MM.1S (cell line): ENCODE results near the gene IL22RA2.

ENCODE experiments used
- EZH2 ChIP-seq: fragments of 300-600 bp; sonication (generic); optimal IDR thresholded peaks from 2 replicates; pipeline ENCODE3; 2017; ENCODE audit warnings: low read depth, mild to moderate bottlenecking, antibody characterized with exemption, low read length, mixed read lengths
- EZH2phosphoT487 ChIP-seq: fragments of 300-600 bp; sonication (generic); IDR thresholded peaks from 2 replicates; pipeline ENCODE4 v1.6.1; 2018; ENCODE audit warnings: antibody characterized with exemption, low read length
- TF ChIP-seq, protein P1 (sequence below): fragments of 300-600 bp; sonication (generic); IDR thresholded peaks from 2 replicates; pipeline ENCODE4 v1.5.1; 2016; ENCODE audit warnings: antibody characterized with exemption, low read length, mixed read lengths

DNA sequence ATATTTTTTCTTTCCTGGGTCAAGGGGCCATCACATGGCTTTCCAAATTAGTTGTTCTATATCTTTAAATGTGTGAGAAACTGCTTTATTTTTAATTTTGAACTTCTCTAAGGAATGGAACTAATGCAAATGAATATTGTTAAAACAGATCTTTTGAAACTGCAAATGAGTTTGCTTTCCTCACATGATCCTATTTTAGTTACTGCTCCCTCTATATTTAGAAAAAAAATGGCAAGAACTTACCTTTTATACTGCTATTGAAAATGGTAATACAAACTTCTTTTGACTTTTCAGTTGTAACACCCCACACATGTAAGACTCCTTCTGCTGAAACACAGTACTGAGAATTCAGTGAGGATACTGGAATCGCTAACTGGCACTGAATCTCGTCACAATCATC, 29.8 kb upstream of the IL22RA2 start:
- TF ChIP-seq EZH2phosphoT487 (no peak), EZH2 (no peak)
- TF ChIP-seq, protein P1, sequence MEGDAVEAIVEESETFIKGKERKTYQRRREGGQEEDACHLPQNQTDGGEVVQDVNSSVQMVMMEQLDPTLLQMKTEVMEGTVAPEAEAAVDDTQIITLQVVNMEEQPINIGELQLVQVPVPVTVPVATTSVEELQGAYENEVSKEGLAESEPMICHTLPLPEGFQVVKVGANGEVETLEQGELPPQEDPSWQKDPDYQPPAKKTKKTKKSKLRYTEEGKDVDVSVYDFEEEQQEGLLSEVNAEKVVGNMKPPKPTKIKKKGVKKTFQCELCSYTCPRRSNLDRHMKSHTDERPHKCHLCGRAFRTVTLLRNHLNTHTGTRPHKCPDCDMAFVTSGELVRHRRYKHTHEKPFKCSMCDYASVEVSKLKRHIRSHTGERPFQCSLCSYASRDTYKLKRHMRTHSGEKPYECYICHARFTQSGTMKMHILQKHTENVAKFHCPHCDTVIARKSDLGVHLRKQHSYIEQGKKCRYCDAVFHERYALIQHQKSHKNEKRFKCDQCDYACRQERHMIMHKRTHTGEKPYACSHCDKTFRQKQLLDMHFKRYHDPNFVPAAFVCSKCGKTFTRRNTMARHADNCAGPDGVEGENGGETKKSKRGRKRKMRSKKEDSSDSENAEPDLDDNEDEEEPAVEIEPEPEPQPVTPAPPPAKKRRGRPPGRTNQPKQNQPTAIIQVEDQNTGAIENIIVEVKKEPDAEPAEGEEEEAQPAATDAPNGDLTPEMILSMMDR: no peak
